HepG2 (cell line): ENCODE measurements around the gene STUB1. TPM values are rescaled to one million over a fixed set of nuclear protein-coding genes. Genes with fewer than 3 reads are reported as not detected.

Experiments
- ATAC-seq: fragments of 200-7000 bp; cut with Tn5 transposase; 3 replicates; pipeline ENCODE4 v1.9.1; 2020; ENCODE audit warnings: mild to moderate bottlenecking, moderate library complexity
- BruUV-seq: library from RNA; stranded (reverse); fragments of 400-500 nt; replicated peaks from 2 replicates; lab custom pipeline; 2021; lab: Mats Ljungman, UMichigan
- CTCF ChIA-PET: fragments of 300-600 bp; formaldehyde crosslinking; extraction: SDS; loops from one replicate; lab custom pipeline; 2021; ENCODE audit warnings: low total read pairs, inconsistent platforms, low intra/inter-chr PET ratio; lab: Yijun Ruan, JAX
- POLR2A ChIA-PET: fragments of 350-600 bp; sonication (Branson Sonifier 250); formaldehyde crosslinking; loops from one replicate; lab custom pipeline; 2020; ENCODE audit warnings: antibody characterized with exemption, inconsistent platforms; lab: Yijun Ruan, JAX
- DNase-seq: peaks from one replicate; pipeline ENCODE4 v3.0.0-alpha.2; 2015; ENCODE audit warnings: low spot score
- FAIRE-seq: peaks from 3 replicates; lab custom pipeline; 2011; peaks lifted over from hg19 to GRCh38; lab: Jason Lieb, UNC
- H2AFZ ChIP-seq: one replicate; pipeline ENCODE4 v1.6.1; 2011; ENCODE audit warnings: low read length, inconsistent platforms
- H3K27ac ChIP-seq: fragments of 300-600 bp; 3 replicates; pipeline ENCODE4 v1.8.0; 2011; ENCODE audit warnings: mixed run types, mild to moderate bottlenecking, mixed read lengths, low read length, inconsistent platforms; ENCODE audit not compliant: insufficient read depth; ENCODE audit errors: extremely low read length
- H3K27me3 ChIP-seq, 2 experiments: fragments of 200-600 bp in 1 of 2; 2 replicates in 1 of 2; 3 replicates in 1 of 2; pipeline versions ENCODE4 v1.6.0 to v1.8.0; 2011; ENCODE audit warnings: low read length in 2 of 2, mild to moderate bottlenecking in 2 of 2, moderate library complexity in 2 of 2, inconsistent platforms in 1 of 2; ENCODE audit not compliant: insufficient read depth in 2 of 2, control insufficient read depth in 1 of 2
- H3K36me3 ChIP-seq, 2 experiments: fragments of 200-600 bp in 1 of 2; replicated peaks in 1 of 2; 2 replicates in 1 of 2; 3 replicates in 1 of 2; pipeline versions ENCODE4 v1.5.1 to v1.8.0; 2011; ENCODE audit warnings: low read length in 2 of 2, inconsistent platforms in 1 of 2; ENCODE audit not compliant: insufficient read depth in 2 of 2, control insufficient read depth in 1 of 2
- H3K4me1 ChIP-seq: 2 replicates; pipeline ENCODE4 v1.5.1; 2012; ENCODE audit warnings: low read length, inconsistent platforms; ENCODE audit not compliant: insufficient read depth
- H3K4me2 ChIP-seq: 2 replicates; pipeline ENCODE4 v1.6.0; 2011; ENCODE audit warnings: low read depth, low read length, inconsistent platforms
- H3K4me3 ChIP-seq, 3 experiments: fragments of 200-600 bp in 1 of 3; sonication (generic), shearing (Covaris generic) in 1 of 3; replicated peaks in 1 of 3; 2 replicates each; pipeline ENCODE4 v1.5.1; 2011 to 2016; ENCODE audit warnings: low read length in 3 of 3, inconsistent platforms in 2 of 3, low read depth in 2 of 3, mild to moderate bottlenecking in 2 of 3, control low read depth in 1 of 3, mixed read lengths in 1 of 3; ENCODE audit not compliant: insufficient read depth in 1 of 3
- H3K79me2 ChIP-seq: one replicate; pipeline ENCODE4 v1.6.1; 2011; ENCODE audit warnings: low read length, inconsistent platforms; ENCODE audit not compliant: insufficient read depth
- H3K9ac ChIP-seq: 2 replicates; pipeline ENCODE4 v1.6.0; 2011; ENCODE audit warnings: mild to moderate bottlenecking, low read depth, low read length, inconsistent platforms; ENCODE audit not compliant: insufficient read depth
- H3K9me3 ChIP-seq: 2 replicates; pipeline ENCODE4 v1.5.1; 2012; ENCODE audit warnings: mild to moderate bottlenecking, low read length
- H4K20me1 ChIP-seq: 2 replicates; pipeline ENCODE4 v1.6.0; 2011; ENCODE audit warnings: inconsistent platforms, mild to moderate bottlenecking, low read length, moderate library complexity; ENCODE audit not compliant: insufficient read depth
- AHR ChIP-seq: IDR thresholded peaks from 2 replicates; pipeline ENCODE4 v1.6.1; 2018; ENCODE audit warnings: missing genetic modification reagents, missing compliant biosample characterization
- FIP1L1 ChIP-seq: fragments of 200-400 bp; formaldehyde crosslinking; IDR thresholded peaks from 2 replicates; pipeline ENCODE4 v1.6.1; 2018; ENCODE audit warnings: low read depth, mild to moderate bottlenecking, low read length, moderate library complexity, borderline replicate concordance; ENCODE audit not compliant: insufficient read depth
- FOXO1 ChIP-seq: sonication (generic); formaldehyde crosslinking; IDR thresholded peaks from 2 replicates; pipeline ENCODE4 v1.4.0; 2020; ENCODE audit warnings: missing genetic modification reagents
- GATAD1 ChIP-seq: IDR thresholded peaks from 2 replicates; pipeline ENCODE4 v1.6.1; 2016; ENCODE audit warnings: missing genetic modification reagents, missing compliant biosample characterization
- JUN ChIP-seq: sonication (generic); formaldehyde crosslinking; IDR thresholded peaks from 2 replicates; pipeline ENCODE4 v1.4.0; 2020; ENCODE audit warnings: mild to moderate bottlenecking, missing genetic modification reagents
- KAT7 ChIP-seq: IDR thresholded peaks from 2 replicates; pipeline ENCODE4 v1.6.1; 2018; ENCODE audit warnings: borderline replicate concordance, missing compliant biosample characterization
- MTF1 ChIP-seq: sonication (generic); formaldehyde crosslinking; IDR thresholded peaks from 2 replicates; pipeline ENCODE4 v1.5.0; 2020; ENCODE audit warnings: missing genetic modification reagents
- NRL ChIP-seq: sonication (generic); formaldehyde crosslinking; IDR thresholded peaks from 2 replicates; pipeline ENCODE4 v1.5.0; 2020; ENCODE audit warnings: missing genetic modification reagents, mild to moderate bottlenecking, moderate library complexity, borderline replicate concordance
- TEAD3 ChIP-seq: optimal IDR thresholded peaks from 2 replicates; pipeline ENCODE3; 2016; ENCODE audit warnings: borderline replicate concordance
- TOE1 ChIP-seq: sonication (generic); formaldehyde crosslinking; IDR thresholded peaks from 2 replicates; pipeline ENCODE4 v1.4.0; 2020; ENCODE audit warnings: mild to moderate bottlenecking, missing genetic modification reagents
- YY1 ChIP-seq: IDR thresholded peaks from 2 replicates; pipeline ENCODE4 v1.6.1; 2011; ENCODE audit warnings: low read length, low read depth, moderate library complexity, mild to moderate bottlenecking; ENCODE audit not compliant: insufficient read depth, insufficient replicate concordance
- ZBTB3 ChIP-seq: sonication (generic); formaldehyde crosslinking; IDR thresholded peaks from 2 replicates; pipeline ENCODE4 v1.4.0; 2020; ENCODE audit warnings: low read depth, mild to moderate bottlenecking, moderate library complexity, missing genetic modification reagents, borderline replicate concordance
- ZBTB39 ChIP-seq: sonication (generic); formaldehyde crosslinking; IDR thresholded peaks from 2 replicates; pipeline ENCODE4 v1.5.0; 2020; ENCODE audit warnings: missing genetic modification reagents
- ZNF251 ChIP-seq: sonication (generic); formaldehyde crosslinking; IDR thresholded peaks from 2 replicates; pipeline ENCODE4 v1.9.0; 2021; ENCODE audit warnings: mild to moderate bottlenecking, missing genetic modification reagents
- ZNF33B ChIP-seq: sonication (generic); formaldehyde crosslinking; IDR thresholded peaks from 2 replicates; pipeline ENCODE4 v1.5.1; 2020; ENCODE audit warnings: mild to moderate bottlenecking, missing genetic modification reagents
- ZNF530 ChIP-seq: sonication (generic); formaldehyde crosslinking; IDR thresholded peaks from 2 replicates; pipeline ENCODE4 v1.5.0; 2020; ENCODE audit warnings: low read depth, mild to moderate bottlenecking, missing genetic modification reagents
- ZNF670 ChIP-seq: sonication (generic); formaldehyde crosslinking; IDR thresholded peaks from 2 replicates; pipeline ENCODE4 v1.8.0; 2022; ENCODE audit warnings: mild to moderate bottlenecking, missing genetic modification reagents, borderline replicate concordance
- ZNF878 ChIP-seq: sonication (generic); formaldehyde crosslinking; IDR thresholded peaks from 2 replicates; pipeline ENCODE4 v1.8.1; 2023; ENCODE audit warnings: mild to moderate bottlenecking, missing genetic modification reagents, moderate library complexity
- WGBS: methylation state at CpG from one replicate; pipeline ENCODE4 v1.1.6; 2017; ENCODE audit warnings: low lambda C conversion rate; 5-methylcytosine and 5-hydroxymethylcytosine counted together
- in situ Hi-C: cut with HindIII; loops from 2 replicates; pipeline ENCODE4 v1.10.0; 2017; ENCODE audit warnings: low pct_unique_long_range_greater_than_20kb; ENCODE audit not compliant: extremely low pct_ligation_motif_present
- intact Hi-C: fragments of 100-400 bp; cut with micrococcal nuclease; formaldehyde crosslinking; loops from one replicate; pipeline ENCODE4 v1.10.0; 2022; ENCODE audit not compliant: unreplicated experiment
- polyA plus RNA-seq, 8 experiments: library from polyadenylated mRNA; depleted of rRNA in 3 of 8; stranded (reverse) in 7 of 8; unstranded in 1 of 8; fragments of >200 nt; fragmentation: Illumina TruSeq in 4 of 8; extraction: Trizol in 4 of 8; gene quantifications; 2 replicates each; pipeline versions ENCODE4 v1.2.1 to v1.2.3, GENCODE V29; 2011 to 2016; ENCODE audit warnings: low read depth in 4 of 8, missing spikeins in 1 of 8, mixed read lengths in 1 of 8; ENCODE audit not compliant: insufficient read depth in 1 of 8
- total RNA-seq, 5 experiments: library from RNA; depleted of rRNA; stranded (reverse); fragments of >200 nt; fragmentation: Illumina TruSeq; extraction: Trizol; gene quantifications; 2 replicates each; pipeline ENCODE4 v1.2.3, GENCODE V29; 2016; ENCODE audit warnings: low read depth in 1 of 5
- TF ChIP-seq, protein P1 (sequence below): sonication (generic); formaldehyde crosslinking; IDR thresholded peaks from 2 replicates; pipeline ENCODE4 v1.4.0; 2020; ENCODE audit warnings: missing genetic modification reagents

The STUB1 gene
- total and polyA plus RNA-seq, 2 of the 13 experiments (the other 11 are each of a cell fraction or from before 2014, with no cell fraction given): 52.9 to 78.2 TPM

- Histone ChIP-seq H3K4me3 (no peak overlapping the region), H3K9me3 (no peaks in the 10 kb centered on the region), H4K20me1 (peaks cover 3% of the 10 kb centered on the region; the same call in 1 of the 2 replicates), H3K27me3 (peaks cover 32 to 79% of the 10 kb centered on the region in 2 experiments), H3K4me2 (no peak overlapping the region), H3K79me2 (no peaks in the 10 kb centered on the region), H2AFZ (no peak overlapping the region), H3K36me3 (no peaks in the 10 kb centered on the region), H3K4me1 (no peaks in the 10 kb centered on the region), H3K9ac (no peak overlapping the region), H3K27ac (no peak overlapping the region)
- intact Hi-C loops: no loop called here
- DNase-seq: no peak
- no peak for FAIRE-seq
- no peak for ATAC-seq
- BruUV-seq: no TSS peak
- 4% methylated on average over 5 of the region's 7 CpGs for WGBS
- in situ Hi-C loops: no loop called here
- CTCF ChIA-PET: no interaction called here
- POLR2A ChIA-PET: no interaction called here
- TF ChIP-seq TOE1 (no peak), ZNF670 (CRISPR knock-in tag) (no peak), AHR (CRISPR knock-in tag) (no peak), YY1 (no peak), ZNF33B (CRISPR knock-in tag) (no peak), JUN (no peak), MTF1 (CRISPR knock-in tag) (no peak), ZBTB3 (CRISPR knock-in tag) (no peak), ZNF878 (CRISPR knock-in tag) (no peak), NRL (CRISPR knock-in tag) (no peak), FIP1L1 (no peak), ZNF530 (no peak), FOXO1 (no peak), ZNF251 (CRISPR knock-in tag) (no peak), ZBTB39 (CRISPR knock-in tag) (no peak), TEAD3 (CRISPR knock-in tag) (no peak), KAT7 (CRISPR knock-in tag) (no peak), GATAD1 (no peak)
- TF ChIP-seq, protein P1, sequence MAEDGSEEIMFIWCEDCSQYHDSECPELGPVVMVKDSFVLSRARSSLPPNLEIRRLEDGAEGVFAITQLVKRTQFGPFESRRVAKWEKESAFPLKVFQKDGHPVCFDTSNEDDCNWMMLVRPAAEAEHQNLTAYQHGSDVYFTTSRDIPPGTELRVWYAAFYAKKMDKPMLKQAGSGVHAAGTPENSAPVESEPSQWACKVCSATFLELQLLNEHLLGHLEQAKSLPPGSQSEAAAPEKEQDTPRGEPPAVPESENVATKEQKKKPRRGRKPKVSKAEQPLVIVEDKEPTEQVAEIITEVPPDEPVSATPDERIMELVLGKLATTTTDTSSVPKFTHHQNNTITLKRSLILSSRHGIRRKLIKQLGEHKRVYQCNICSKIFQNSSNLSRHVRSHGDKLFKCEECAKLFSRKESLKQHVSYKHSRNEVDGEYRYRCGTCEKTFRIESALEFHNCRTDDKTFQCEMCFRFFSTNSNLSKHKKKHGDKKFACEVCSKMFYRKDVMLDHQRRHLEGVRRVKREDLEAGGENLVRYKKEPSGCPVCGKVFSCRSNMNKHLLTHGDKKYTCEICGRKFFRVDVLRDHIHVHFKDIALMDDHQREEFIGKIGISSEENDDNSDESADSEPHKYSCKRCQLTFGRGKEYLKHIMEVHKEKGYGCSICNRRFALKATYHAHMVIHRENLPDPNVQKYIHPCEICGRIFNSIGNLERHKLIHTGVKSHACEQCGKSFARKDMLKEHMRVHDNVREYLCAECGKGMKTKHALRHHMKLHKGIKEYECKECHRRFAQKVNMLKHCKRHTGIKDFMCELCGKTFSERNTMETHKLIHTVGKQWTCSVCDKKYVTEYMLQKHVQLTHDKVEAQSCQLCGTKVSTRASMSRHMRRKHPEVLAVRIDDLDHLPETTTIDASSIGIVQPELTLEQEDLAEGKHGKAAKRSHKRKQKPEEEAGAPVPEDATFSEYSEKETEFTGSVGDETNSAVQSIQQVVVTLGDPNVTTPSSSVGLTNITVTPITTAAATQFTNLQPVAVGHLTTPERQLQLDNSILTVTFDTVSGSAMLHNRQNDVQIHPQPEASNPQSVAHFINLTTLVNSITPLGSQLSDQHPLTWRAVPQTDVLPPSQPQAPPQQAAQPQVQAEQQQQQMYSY (CRISPR knock-in tag): no peak
Observed at GRCh38 chr16:704047-704446, 23.8 kb downstream of the STUB1 start.
